Measurements from ENCODE around the gene EPHB2. TPM values are rescaled to one million over a fixed set of nuclear protein-coding genes. Genes with fewer than 3 reads are reported as not detected.
A peak's percentile ranks its signal among the peaks of the same experiment; 100 is the strongest.

EPHB2 gene
- total RNA-seq, 1 experiment from 2014 or later, result 18.5 TPM

GRCh38 chr1:22694172-22694571 lies 16.5 kb upstream of the EPHB2 start:
- Mint-ChIP-seq H3K4me1 (0 out of 2 replicates have a peak, but pooled peaks cover 2% of the 10 kb centered on the region), H3K9me3 (no peaks in the 10 kb centered on the region), H3K4me3 (no peak overlapping the region), H3K36me3 (no peaks in the 10 kb centered on the region), H3K27me3 (ENCODE audit: low read depth) (no peaks in the 10 kb centered on the region), H3K27ac (no peak overlapping the region)
- POLR2A ChIA-PET, result no interaction called here
- CTCF ChIA-PET, result interaction anchor here (1.2 kb wide), 1 partner anchor 168 kb away, joined by 3 read pairs; no protein-coding TSS in a partner anchor
- DNase-seq (ENCODE audit: low spot score) (no peak), ATAC-seq (no peak)
- TF ChIP-seq CREB1 (CRISPR knock-in tag; IDR thresholded peaks at IDR 0.05) (no peak), SMAD3 (CRISPR knock-in tag; IDR thresholded peaks at IDR 0.05; ENCODE audit: borderline replicate concordance) (no peak), SOX15 (CRISPR knock-in tag; IDR thresholded peaks at IDR 0.05) (no peak), FOXJ3 (CRISPR knock-in tag; IDR thresholded peaks at IDR 0.05; ENCODE audit: borderline replicate concordance) (no peak), ZNF671 (CRISPR knock-in tag; IDR thresholded peaks at IDR 0.05) (no peak), SP1 (CRISPR knock-in tag; conservative IDR thresholded peaks at IDR 0.05) (no peak), ZNF416 (CRISPR knock-in tag; IDR thresholded peaks at IDR 0.05) (no peak), HMGA2 (CRISPR knock-in tag; IDR thresholded peaks at IDR 0.05) (no peak), NFE2L1 (CRISPR knock-in tag; IDR thresholded peaks at IDR 0.05) (no peak), JUN (CRISPR knock-in tag; IDR thresholded peaks at IDR 0.05) (no peak), ATF1 (CRISPR knock-in tag; IDR thresholded peaks at IDR 0.05) (no peak), TCF7 (CRISPR knock-in tag; IDR thresholded peaks at IDR 0.05; ENCODE audit: low read depth) (no peak), ZNF396 (CRISPR knock-in tag; IDR thresholded peaks at IDR 0.05; ENCODE audit: borderline replicate concordance) (no peak)
- TF ChIP-seq, protein P1, sequence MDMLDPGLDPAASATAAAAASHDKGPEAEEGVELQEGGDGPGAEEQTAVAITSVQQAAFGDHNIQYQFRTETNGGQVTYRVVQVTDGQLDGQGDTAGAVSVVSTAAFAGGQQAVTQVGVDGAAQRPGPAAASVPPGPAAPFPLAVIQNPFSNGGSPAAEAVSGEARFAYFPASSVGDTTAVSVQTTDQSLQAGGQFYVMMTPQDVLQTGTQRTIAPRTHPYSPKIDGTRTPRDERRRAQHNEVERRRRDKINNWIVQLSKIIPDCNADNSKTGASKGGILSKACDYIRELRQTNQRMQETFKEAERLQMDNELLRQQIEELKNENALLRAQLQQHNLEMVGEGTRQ (CRISPR knock-in tag; IDR thresholded peaks at IDR 0.05), result no peak
- TF ChIP-seq, protein P2, sequence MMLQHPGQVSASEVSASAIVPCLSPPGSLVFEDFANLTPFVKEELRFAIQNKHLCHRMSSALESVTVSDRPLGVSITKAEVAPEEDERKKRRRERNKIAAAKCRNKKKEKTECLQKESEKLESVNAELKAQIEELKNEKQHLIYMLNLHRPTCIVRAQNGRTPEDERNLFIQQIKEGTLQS (CRISPR knock-in tag; conservative IDR thresholded peaks at IDR 0.05), result no peak
- TF ChIP-seq, protein P3, sequence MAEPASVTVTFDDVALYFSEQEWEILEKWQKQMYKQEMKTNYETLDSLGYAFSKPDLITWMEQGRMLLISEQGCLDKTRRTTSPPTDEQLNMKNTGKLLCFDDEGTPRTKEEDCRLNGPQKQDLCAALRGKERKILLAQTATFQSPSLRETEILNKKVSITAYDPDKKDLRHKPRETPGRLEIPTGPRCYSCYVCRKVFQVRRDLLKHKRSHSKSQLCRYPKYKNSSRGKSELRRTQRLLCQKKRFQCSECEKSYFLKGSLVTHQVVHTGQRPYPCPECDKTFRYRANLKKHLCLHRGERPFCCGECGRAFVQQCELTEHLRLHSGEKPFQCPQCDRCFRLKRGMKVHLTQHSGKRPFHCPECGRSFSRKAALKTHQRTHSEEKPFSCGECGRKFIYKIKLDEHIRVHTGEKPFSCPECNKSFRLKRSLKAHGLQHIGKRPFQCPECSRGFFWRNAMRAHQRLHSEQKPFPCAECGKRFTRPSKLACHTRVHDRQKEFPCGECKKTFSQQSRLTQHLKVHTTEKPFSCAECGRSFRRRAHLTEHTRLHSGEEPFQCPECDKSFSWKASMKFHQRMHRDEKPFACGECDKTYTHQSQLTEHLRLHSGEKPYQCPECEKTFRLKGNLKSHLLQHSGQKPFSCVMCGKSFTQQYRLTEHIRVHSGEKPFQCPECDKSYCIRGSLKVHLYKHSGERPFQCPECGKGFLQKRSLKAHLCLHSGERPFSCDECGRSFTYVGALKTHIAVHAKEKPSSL (CRISPR knock-in tag; conservative IDR thresholded peaks at IDR 0.05), result no peak
- TF ChIP-seq, protein P4, sequence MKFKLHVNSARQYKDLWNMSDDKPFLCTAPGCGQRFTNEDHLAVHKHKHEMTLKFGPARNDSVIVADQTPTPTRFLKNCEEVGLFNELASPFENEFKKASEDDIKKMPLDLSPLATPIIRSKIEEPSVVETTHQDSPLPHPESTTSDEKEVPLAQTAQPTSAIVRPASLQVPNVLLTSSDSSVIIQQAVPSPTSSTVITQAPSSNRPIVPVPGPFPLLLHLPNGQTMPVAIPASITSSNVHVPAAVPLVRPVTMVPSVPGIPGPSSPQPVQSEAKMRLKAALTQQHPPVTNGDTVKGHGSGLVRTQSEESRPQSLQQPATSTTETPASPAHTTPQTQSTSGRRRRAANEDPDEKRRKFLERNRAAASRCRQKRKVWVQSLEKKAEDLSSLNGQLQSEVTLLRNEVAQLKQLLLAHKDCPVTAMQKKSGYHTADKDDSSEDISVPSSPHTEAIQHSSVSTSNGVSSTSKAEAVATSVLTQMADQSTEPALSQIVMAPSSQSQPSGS (CRISPR knock-in tag; IDR thresholded peaks at IDR 0.05; ENCODE audit: borderline replicate concordance, low read depth), result no peak

DNA sequence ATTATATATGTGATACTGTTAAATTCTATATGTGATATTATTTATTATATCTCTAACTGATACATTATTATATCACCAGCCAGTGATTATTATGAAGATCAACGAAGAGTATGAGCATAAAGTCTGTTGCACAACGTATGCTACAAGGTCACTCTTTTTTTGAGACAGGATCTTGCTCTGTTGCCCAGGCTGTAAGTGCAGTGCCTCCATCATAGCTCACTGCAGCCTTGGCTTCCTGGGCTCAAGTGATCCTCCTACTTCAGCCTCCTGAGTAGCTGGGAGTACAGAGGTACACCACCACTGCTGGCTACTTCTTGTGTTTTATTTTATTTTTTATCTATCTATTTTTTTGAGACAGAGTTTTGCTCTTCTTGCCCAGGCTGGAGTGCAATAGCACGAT lies 14.0 kb upstream of the EPHB2 start:
- no peak overlapping the region for H3K4me3 Mint-ChIP-seq
- CTCF ChIA-PET, result interaction anchor here (0.6 to 3.4 kb wide), 2 partner anchors 12 to 57 kb away, joined by 3 to 19 read pairs; no protein-coding TSS in a partner anchor
- TF ChIP-seq E2F1 (CRISPR knock-in tag; IDR thresholded peaks at IDR 0.05), result no peak
- peak; percentile 62; the same call in 1 of the 2 replicates for TF ChIP-seq ZNF121 (CRISPR knock-in tag; IDR thresholded peaks at IDR 0.05)
- TF ChIP-seq ZNF423 (CRISPR knock-in tag; IDR thresholded peaks at IDR 0.05), result no peak
- no peak for TF ChIP-seq ZNF281 (CRISPR knock-in tag; IDR thresholded peaks at IDR 0.05)
- H3K9me3 Mint-ChIP-seq, result no peaks in the 10 kb centered on the region
- H3K27me3 Mint-ChIP-seq (ENCODE audit: low read depth), result no peaks in the 10 kb centered on the region
- ATAC-seq (no peak), DNase-seq (ENCODE audit: low spot score) (no peak)
- POLR2A ChIA-PET, result no interaction called here
- H3K27ac Mint-ChIP-seq, result no peak overlapping the region
- 0 out of 2 replicates have a peak, but pooled peaks cover 2% of the 10 kb centered on the region for H3K4me1 Mint-ChIP-seq
- H3K36me3 Mint-ChIP-seq, result no peaks in the 10 kb centered on the region
